ENCODE data around the gene QRICH2. TPM values are rescaled to one million over a fixed set of nuclear protein-coding genes. Genes with fewer than 3 reads are reported as not detected.
"Not testable (repeated sequence)": the region's sequence is repeated elsewhere in the genome, so short reads cannot be mapped to it uniquely, and the experiment has no call there.

Gene QRICH2
- total RNA-seq, 4 donors from 2014 or later, result 1.7 to 2.7 (median 2.0) TPM

DNA sequence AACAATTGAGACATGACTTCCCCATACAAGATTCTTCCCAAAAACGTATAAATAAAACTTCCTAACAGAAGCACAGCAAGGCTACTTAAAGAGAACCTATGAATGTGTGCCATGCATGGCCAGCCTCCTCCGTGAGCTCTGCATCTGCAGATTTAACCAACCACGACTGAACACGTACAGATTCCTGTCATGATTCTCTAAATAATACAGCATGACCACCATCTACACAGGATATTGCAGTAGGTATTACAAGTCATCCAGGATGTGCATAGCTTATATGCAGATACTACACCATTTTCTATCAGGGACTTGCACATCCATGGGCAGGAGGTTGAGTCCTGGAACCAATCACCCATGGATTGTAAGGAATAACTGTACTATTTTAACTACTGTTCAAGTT is 1.4 kb upstream of the QRICH2 start:
- TF ChIP-seq POLR2AphosphoS5 (IDR thresholded peaks at IDR 0.05) (no peak), POLR2A (IDR thresholded peaks at IDR 0.05) (no peak), EP300 (IDR thresholded peaks at IDR 0.05) (no peak), CTCF (IDR thresholded peaks at IDR 0.05) (no peak)
- no peak for ATAC-seq
- Histone ChIP-seq H3K27me3 (no peaks in the 10 kb centered on the region), H3K4me3 (no peak overlapping the region), H3K27ac (no peak overlapping the region), H3K9me3 (no peaks in the 10 kb centered on the region), H3K4me1 (no peaks in the 10 kb centered on the region), H3K36me3 (peaks cover 0 to 74% of the 10 kb centered on the region in 2 donors)
- WGBS, 2 donors (ENCODE audit: low coverage in 1 of 2), result 72 to 95% methylated on average over 4 of the region's 4 CpGs

GRCh38 chr17:76307299-76307965 is 644 bp downstream of the QRICH2 start:
- Histone ChIP-seq H3K4me3 (no peak overlapping the region), H3K27me3 (no peaks in the 10 kb centered on the region), H3K36me3 (peaks cover 0 to 54% of the 10 kb centered on the region in 2 donors), H3K9me3 (no peaks in the 10 kb centered on the region), H3K27ac (no peak overlapping the region), H3K4me1 (no peaks in the 10 kb centered on the region)
- WGBS, 2 donors (ENCODE audit: low coverage in 1 of 2), result 84% methylated on average over 5 of the region's 58 CpGs; no CpG with 5 or more reads in 1 of the 2 donors
- no peak for ATAC-seq
- no peak for TF ChIP-seq CTCF (IDR thresholded peaks at IDR 0.05)
- TF ChIP-seq POLR2AphosphoS5 (IDR thresholded peaks at IDR 0.05), result no peak
- TF ChIP-seq POLR2A (IDR thresholded peaks at IDR 0.05), result no peak
- TF ChIP-seq EP300 (IDR thresholded peaks at IDR 0.05), result no peak

GRCh38 chr17:76305135-76305454 is 3.0 kb downstream of the QRICH2 start:
- 100% methylated on average over 1 of the region's 3 CpGs; no CpG with 5 or more reads in 1 of the 2 donors for WGBS, 2 donors (ENCODE audit: low coverage in 1 of 2)
- ATAC-seq, H3K4me3 ChIP-seq, H3K27ac ChIP-seq, H3K27me3 ChIP-seq, H3K4me1 ChIP-seq, H3K9me3 ChIP-seq: not testable (repeated sequence)
- peaks cover 0 to 37% of the 10 kb centered on the region in 2 donors for H3K36me3 ChIP-seq

GRCh38 chr17:76304226-76305134 is 3.6 kb downstream of the QRICH2 start:
- ATAC-seq, result no peak
- no peak overlapping the region for H3K4me3 ChIP-seq
- H3K9me3 ChIP-seq, result no peaks in the 10 kb centered on the region
- H3K27ac ChIP-seq, result no peak overlapping the region
- no peaks in the 10 kb centered on the region for H3K27me3 ChIP-seq
- WGBS, 2 donors (ENCODE audit: low coverage in 1 of 2), result 75 to 88% methylated on average over 6 to 15 of the region's 17 CpGs
- no peak for TF ChIP-seq CTCF (IDR thresholded peaks at IDR 0.05)
- no peak for TF ChIP-seq EP300 (IDR thresholded peaks at IDR 0.05)
- no peak for TF ChIP-seq POLR2AphosphoS5 (IDR thresholded peaks at IDR 0.05)
- TF ChIP-seq POLR2A (IDR thresholded peaks at IDR 0.05), result no peak
- H3K4me1 ChIP-seq, result no peaks in the 10 kb centered on the region
- peaks cover 0 to 30% of the 10 kb centered on the region in 2 donors for H3K36me3 ChIP-seq

GRCh38 chr17:76297436-76297835 is 10.6 kb downstream of the QRICH2 start:
- Histone ChIP-seq H3K27ac (no peak overlapping the region), H3K27me3 (no peaks in the 10 kb centered on the region), H3K36me3 (peaks cover 0 to 20% of the 10 kb centered on the region in 2 donors), H3K4me3 (no peak overlapping the region), H3K9me3 (no peaks in the 10 kb centered on the region), H3K4me1 (peaks cover 0 to 8% (median 0%) of the 10 kb centered on the region in 3 donors)
- no peak for ATAC-seq
- TF ChIP-seq EP300 (IDR thresholded peaks at IDR 0.05), result no peak
- TF ChIP-seq CTCF (IDR thresholded peaks at IDR 0.05), result no peak
- TF ChIP-seq POLR2A (IDR thresholded peaks at IDR 0.05), result no peak
- TF ChIP-seq POLR2AphosphoS5 (IDR thresholded peaks at IDR 0.05), result no peak
- 90% methylated on average over 2 of the region's 3 CpGs; no CpG with 5 or more reads in 1 of the 2 donors for WGBS, 2 donors (ENCODE audit: low coverage in 1 of 2)

Measured in gastroesophageal sphincter (tissue), 4 donors.